GM18511 (cell line): ENCODE data around the gene ZNF18.
"Not testable (repeated sequence)": the region's sequence is repeated elsewhere in the genome, so short reads cannot be mapped to it uniquely, and the experiment has no call there.

Experiments used
- ATAC-seq: cut with Tn5 transposase; IDR thresholded peaks from one replicate; pipeline ENCODE4 v1.9.1; 2021; ENCODE audit warnings: mild to moderate bottlenecking, moderate library complexity; ENCODE audit not compliant: unreplicated experiment

The ZNF18 gene

GRCh38 chr17:11986179-11986941, 10.9 kb downstream of the ZNF18 start:
- ATAC-seq = no peak

GRCh38 chr17:11981862-11982261, 15.4 kb downstream of the ZNF18 start:
- ATAC-seq = no peak

GRCh38 chr17:11980813-11981212, 16.5 kb downstream of the ZNF18 start:
- no peak for ATAC-seq

GRCh38 chr17:11979795-11980194, 17.5 kb downstream of the ZNF18 start:
- no peak for ATAC-seq

- ATAC-seq = not testable (repeated sequence)
These were observed 24.5 kb downstream of the ZNF18 start for GRCh38 chr17:11972741-11973140.

GRCh38 chr17:11969565-11969964, 27.7 kb downstream of the ZNF18 start:
- ATAC-seq = no peak

- ATAC-seq = no peak
These were observed 42.3 kb downstream of the ZNF18 start for GRCh38 chr17:11954936-11955335.

GRCh38 chr17:11953924-11954323, 43.4 kb downstream of the ZNF18 start:
- ATAC-seq = no peak

- ATAC-seq = no peak
These were observed 44.7 kb downstream of the ZNF18 start for GRCh38 chr17:11952610-11953009.

- no peak for ATAC-seq
These were observed 46.3 kb downstream of the ZNF18 start for GRCh38 chr17:11950771-11951519.

- ATAC-seq = not testable (repeated sequence)
These were observed 47.7 kb downstream of the ZNF18 start for GRCh38 chr17:11949571-11949970.

GRCh38 chr17:11948789-11949188, 48.5 kb downstream of the ZNF18 start:
- no peak for ATAC-seq

GRCh38 chr17:11944587-11944986, 52.7 kb downstream of the ZNF18 start:
- ATAC-seq = no peak

GRCh38 chr17:11943759-11944347, 53.4 kb downstream of the ZNF18 start:
- no peak for ATAC-seq

GRCh38 chr17:11943086-11943485, 54.2 kb downstream of the ZNF18 start:
- not testable (repeated sequence) for ATAC-seq

- ATAC-seq = no peak
These were observed 56.4 kb downstream of the ZNF18 start for GRCh38 chr17:11940904-11941303.

GRCh38 chr17:11935734-11936406, 61.4 kb downstream of the ZNF18 start:
- ATAC-seq = no peak

- no peak for ATAC-seq
These were observed 64.9 kb downstream of the ZNF18 start for GRCh38 chr17:11932337-11932898.

GRCh38 chr17:11928436-11928835, 68.8 kb downstream of the ZNF18 start:
- ATAC-seq = no peak
